Neural cell (in vitro differentiated cells): ENCODE data around the gene ST14. TPM values are rescaled to one million over a fixed set of nuclear protein-coding genes. Genes with fewer than 3 reads are reported as not detected.

Source experiments
- H2AFZ ChIP-seq: fragments of 200-600, 300-800 bp; sonication (generic), shearing (Covaris generic); 2 replicates; pipeline ENCODE4 v1.6.0; 2014; ENCODE audit warnings: low read depth, mild to moderate bottlenecking, antibody characterized with exemption, low read length, moderate library complexity
- H3F3A ChIP-seq: fragments of 200-600 bp; shearing (Covaris generic); 2 replicates; pipeline ENCODE4 v1.6.1; 2016; ENCODE audit warnings: mild to moderate bottlenecking, moderate library complexity, mixed read lengths, antibody characterized with exemption, low read length; ENCODE audit not compliant: insufficient read depth, poor library complexity, severe bottlenecking
- H3K27ac ChIP-seq: fragments of 200-600, 300-800 bp; sonication (generic), shearing (Covaris generic); 2 replicates; pipeline ENCODE4 v1.5.1; 2014; ENCODE audit warnings: mild to moderate bottlenecking, low read length, moderate library complexity
- H3K27me3 ChIP-seq: fragments of 300-800, 200-600 bp; sonication (generic), shearing (Covaris generic); 2 replicates; pipeline ENCODE4 v1.6.0; 2014; ENCODE audit warnings: mild to moderate bottlenecking, low read depth, low read length, moderate library complexity; ENCODE audit not compliant: insufficient read depth
- H3K36me3 ChIP-seq: fragments of 300-800, 200-600 bp; sonication (generic), shearing (Covaris generic); 2 replicates; pipeline ENCODE4 v1.5.1; 2014; ENCODE audit warnings: mild to moderate bottlenecking, antibody characterized with exemption, low read length, moderate library complexity; ENCODE audit not compliant: insufficient read depth
- H3K4me2 ChIP-seq: fragments of 300-800, 200-600 bp; sonication (generic), shearing (Covaris generic); 2 replicates; pipeline ENCODE4 v1.6.0; 2014; ENCODE audit warnings: mild to moderate bottlenecking, low read length
- H3K4me3 ChIP-seq: fragments of 300-800, 200-600 bp; sonication (generic), shearing (Covaris generic); 2 replicates; pipeline ENCODE4 v1.5.1; 2014; ENCODE audit warnings: mild to moderate bottlenecking, low read length, moderate library complexity
- H3K79me2 ChIP-seq: fragments of 200-600 bp; shearing (Covaris generic); replicated peaks from 2 replicates; pipeline ENCODE4 v1.6.0; 2014; ENCODE audit warnings: mild to moderate bottlenecking, low read length, moderate library complexity; ENCODE audit not compliant: insufficient read depth
- H3K9ac ChIP-seq: fragments of 300-800, 200-600 bp; sonication (generic), shearing (Covaris generic); 2 replicates; pipeline ENCODE4 v1.6.1; 2016; ENCODE audit warnings: mild to moderate bottlenecking, low read length, mixed read lengths
- H3K9me2 ChIP-seq: fragments of 200-600 bp; shearing (Covaris generic); 2 replicates; pipeline ENCODE4 v1.6.1; 2016; ENCODE audit warnings: mild to moderate bottlenecking, low read length, mixed read lengths; ENCODE audit not compliant: insufficient read depth
- H3K9me3 ChIP-seq: fragments of 200-600, 300-800 bp; sonication (generic), shearing (Covaris generic); 2 replicates; pipeline ENCODE4 v1.6.1; 2016; ENCODE audit warnings: mild to moderate bottlenecking, mixed run types, low read length, moderate library complexity, mixed read lengths
- H4K20me1 ChIP-seq: fragments of 200-600 bp; shearing (Covaris generic); 2 replicates; pipeline ENCODE4 v1.6.1; 2016; ENCODE audit warnings: mild to moderate bottlenecking, mixed run types; ENCODE audit not compliant: insufficient read depth
- EP300 ChIP-seq: fragments of 450-650 bp; conservative IDR thresholded peaks from 2 replicates; pipeline ENCODE4 v1.6.1; 2014; ENCODE audit warnings: antibody characterized with exemption, mild to moderate bottlenecking, moderate library complexity; ENCODE audit not compliant: poor library complexity, severe bottlenecking
- EZH2 ChIP-seq: fragments of 200-600, 300-800 bp; shearing (Covaris generic), sonication (generic); IDR thresholded peaks from 2 replicates; pipeline ENCODE4 v1.6.1; 2014; ENCODE audit warnings: antibody characterized with exemption, low read length, borderline replicate concordance, mild to moderate bottlenecking; ENCODE audit not compliant: insufficient read depth, poor library complexity, severe bottlenecking
- MXI1 ChIP-seq: fragments of 450-650 bp; conservative IDR thresholded peaks from 2 replicates; pipeline ENCODE4 v1.6.1; 2014; ENCODE audit warnings: antibody characterized with exemption, mild to moderate bottlenecking; ENCODE audit not compliant: poor library complexity, severe bottlenecking
- POLR2AphosphoS5 ChIP-seq: IDR thresholded peaks from 2 replicates; pipeline ENCODE4 v1.6.1; 2012
- RAD21 ChIP-seq: fragments of 450-650 bp; conservative IDR thresholded peaks from 2 replicates; pipeline ENCODE4 v1.6.1; 2014; ENCODE audit warnings: antibody characterized with exemption, mild to moderate bottlenecking, moderate library complexity
- SMC3 ChIP-seq: fragments of 450-650 bp; conservative IDR thresholded peaks from 2 replicates; pipeline ENCODE4 v1.6.1; 2014; ENCODE audit warnings: antibody characterized with exemption, mild to moderate bottlenecking, moderate library complexity; ENCODE audit not compliant: poor library complexity
- TAF1 ChIP-seq: IDR thresholded peaks from 2 replicates; pipeline ENCODE4 v1.6.1; 2012; ENCODE audit warnings: low read depth
- polyA minus RNA-seq: library from RNA; depleted of rRNA, polyadenylated mRNA; stranded (reverse); fragments of >200 nt; gene quantifications from 2 replicates; pipeline ENCODE4 v1.2.3, GENCODE V29; 2014
- polyA plus RNA-seq: library from polyadenylated mRNA; depleted of rRNA; stranded (reverse); fragments of >200 nt; gene quantifications from 2 replicates; pipeline ENCODE4 v1.2.3, GENCODE V29; 2014
- TF ChIP-seq, protein P1 (sequence below): fragments of 450-650 bp; IDR thresholded peaks from 2 replicates; pipeline ENCODE4 v1.5.1; 2014; ENCODE audit warnings: antibody characterized with exemption, mild to moderate bottlenecking, moderate library complexity; ENCODE audit not compliant: poor library complexity, severe bottlenecking
- TF ChIP-seq, protein P2 (sequence below): IDR thresholded peaks from 2 replicates; pipeline ENCODE4 v1.6.1; 2012; ENCODE audit warnings: borderline replicate concordance

ST14 gene
- not detected in 2 replicates for polyA plus RNA-seq
- polyA minus RNA-seq, result not detected in 2 replicates

DNA sequence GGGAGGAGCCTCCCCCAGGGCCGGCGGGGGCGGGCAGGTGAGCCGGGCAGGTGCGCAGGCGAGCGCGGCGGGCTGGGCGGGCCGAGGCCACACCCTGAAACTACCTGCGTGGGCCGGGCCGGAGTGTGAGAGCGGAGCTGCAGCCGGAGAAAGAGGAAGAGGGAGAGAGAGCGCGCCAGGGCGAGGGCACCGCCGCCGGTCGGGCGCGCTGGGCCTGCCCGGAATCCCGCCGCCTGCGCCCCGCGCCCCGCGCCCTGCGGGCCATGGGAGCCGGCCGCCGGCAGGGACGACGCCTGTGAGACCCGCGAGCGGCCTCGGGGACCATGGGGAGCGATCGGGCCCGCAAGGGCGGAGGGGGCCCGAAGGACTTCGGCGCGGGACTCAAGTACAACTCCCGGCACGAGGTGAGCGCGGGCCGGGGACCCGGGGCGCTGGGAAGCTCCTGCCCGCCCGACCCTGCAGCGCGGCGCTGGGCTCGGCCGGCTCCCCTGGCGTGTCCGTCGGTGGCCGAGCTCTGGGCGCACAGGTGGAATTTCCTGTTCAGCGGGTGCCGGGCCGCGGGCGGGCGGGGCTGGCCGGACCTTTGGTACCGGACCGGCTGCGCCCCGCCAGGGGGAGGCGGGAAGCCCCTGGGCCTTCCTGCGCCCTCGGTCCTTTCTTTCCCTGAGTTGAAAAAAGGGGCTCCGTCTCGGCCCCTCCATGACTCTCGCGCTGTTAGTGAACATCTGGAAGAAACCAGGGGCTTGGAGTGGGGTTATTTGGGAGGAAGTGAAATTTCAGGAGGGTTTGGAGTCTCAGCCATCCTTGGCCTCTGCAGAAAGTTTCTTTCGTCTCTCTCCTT, at the start of gene ST14:
ST14 (plus strand) TSS at position 126 of the 841 bp plus-strand sequence; CDS start at position 324, 198 bp downstream.
- Histone ChIP-seq H2AFZ (no peak within 1 kb of the TSS), H3K9ac (no peak within 1 kb of the TSS), H3K27me3 (peaks cover 49% of the 10 kb centered on the region), H3K4me3 (peak within 1 kb of the TSS; percentile 31), H3F3A (no peaks in the 10 kb centered on the region), H3K4me2 (no peak within 1 kb of the TSS), H3K27ac (no peak within 1 kb of the TSS), H4K20me1 (no peaks in the 10 kb centered on the region), H3K9me3 (no peaks in the 10 kb centered on the region), H3K36me3 (no peaks in the 10 kb centered on the region), H3K79me2 (no peaks in the 10 kb centered on the region), H3K9me2 (no peaks in the 10 kb centered on the region)
- TF ChIP-seq, protein P1, sequence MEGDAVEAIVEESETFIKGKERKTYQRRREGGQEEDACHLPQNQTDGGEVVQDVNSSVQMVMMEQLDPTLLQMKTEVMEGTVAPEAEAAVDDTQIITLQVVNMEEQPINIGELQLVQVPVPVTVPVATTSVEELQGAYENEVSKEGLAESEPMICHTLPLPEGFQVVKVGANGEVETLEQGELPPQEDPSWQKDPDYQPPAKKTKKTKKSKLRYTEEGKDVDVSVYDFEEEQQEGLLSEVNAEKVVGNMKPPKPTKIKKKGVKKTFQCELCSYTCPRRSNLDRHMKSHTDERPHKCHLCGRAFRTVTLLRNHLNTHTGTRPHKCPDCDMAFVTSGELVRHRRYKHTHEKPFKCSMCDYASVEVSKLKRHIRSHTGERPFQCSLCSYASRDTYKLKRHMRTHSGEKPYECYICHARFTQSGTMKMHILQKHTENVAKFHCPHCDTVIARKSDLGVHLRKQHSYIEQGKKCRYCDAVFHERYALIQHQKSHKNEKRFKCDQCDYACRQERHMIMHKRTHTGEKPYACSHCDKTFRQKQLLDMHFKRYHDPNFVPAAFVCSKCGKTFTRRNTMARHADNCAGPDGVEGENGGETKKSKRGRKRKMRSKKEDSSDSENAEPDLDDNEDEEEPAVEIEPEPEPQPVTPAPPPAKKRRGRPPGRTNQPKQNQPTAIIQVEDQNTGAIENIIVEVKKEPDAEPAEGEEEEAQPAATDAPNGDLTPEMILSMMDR, result no peak
- TF ChIP-seq POLR2AphosphoS5 (no peak), EP300 (no peak), TAF1 (no peak), RAD21 (no peak), EZH2 (no peak), SMC3 (no peak), MXI1 (no peak)
- TF ChIP-seq, protein P2, sequence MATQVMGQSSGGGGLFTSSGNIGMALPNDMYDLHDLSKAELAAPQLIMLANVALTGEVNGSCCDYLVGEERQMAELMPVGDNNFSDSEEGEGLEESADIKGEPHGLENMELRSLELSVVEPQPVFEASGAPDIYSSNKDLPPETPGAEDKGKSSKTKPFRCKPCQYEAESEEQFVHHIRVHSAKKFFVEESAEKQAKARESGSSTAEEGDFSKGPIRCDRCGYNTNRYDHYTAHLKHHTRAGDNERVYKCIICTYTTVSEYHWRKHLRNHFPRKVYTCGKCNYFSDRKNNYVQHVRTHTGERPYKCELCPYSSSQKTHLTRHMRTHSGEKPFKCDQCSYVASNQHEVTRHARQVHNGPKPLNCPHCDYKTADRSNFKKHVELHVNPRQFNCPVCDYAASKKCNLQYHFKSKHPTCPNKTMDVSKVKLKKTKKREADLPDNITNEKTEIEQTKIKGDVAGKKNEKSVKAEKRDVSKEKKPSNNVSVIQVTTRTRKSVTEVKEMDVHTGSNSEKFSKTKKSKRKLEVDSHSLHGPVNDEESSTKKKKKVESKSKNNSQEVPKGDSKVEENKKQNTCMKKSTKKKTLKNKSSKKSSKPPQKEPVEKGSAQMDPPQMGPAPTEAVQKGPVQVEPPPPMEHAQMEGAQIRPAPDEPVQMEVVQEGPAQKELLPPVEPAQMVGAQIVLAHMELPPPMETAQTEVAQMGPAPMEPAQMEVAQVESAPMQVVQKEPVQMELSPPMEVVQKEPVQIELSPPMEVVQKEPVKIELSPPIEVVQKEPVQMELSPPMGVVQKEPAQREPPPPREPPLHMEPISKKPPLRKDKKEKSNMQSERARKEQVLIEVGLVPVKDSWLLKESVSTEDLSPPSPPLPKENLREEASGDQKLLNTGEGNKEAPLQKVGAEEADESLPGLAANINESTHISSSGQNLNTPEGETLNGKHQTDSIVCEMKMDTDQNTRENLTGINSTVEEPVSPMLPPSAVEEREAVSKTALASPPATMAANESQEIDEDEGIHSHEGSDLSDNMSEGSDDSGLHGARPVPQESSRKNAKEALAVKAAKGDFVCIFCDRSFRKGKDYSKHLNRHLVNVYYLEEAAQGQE, result no peak

DNA sequence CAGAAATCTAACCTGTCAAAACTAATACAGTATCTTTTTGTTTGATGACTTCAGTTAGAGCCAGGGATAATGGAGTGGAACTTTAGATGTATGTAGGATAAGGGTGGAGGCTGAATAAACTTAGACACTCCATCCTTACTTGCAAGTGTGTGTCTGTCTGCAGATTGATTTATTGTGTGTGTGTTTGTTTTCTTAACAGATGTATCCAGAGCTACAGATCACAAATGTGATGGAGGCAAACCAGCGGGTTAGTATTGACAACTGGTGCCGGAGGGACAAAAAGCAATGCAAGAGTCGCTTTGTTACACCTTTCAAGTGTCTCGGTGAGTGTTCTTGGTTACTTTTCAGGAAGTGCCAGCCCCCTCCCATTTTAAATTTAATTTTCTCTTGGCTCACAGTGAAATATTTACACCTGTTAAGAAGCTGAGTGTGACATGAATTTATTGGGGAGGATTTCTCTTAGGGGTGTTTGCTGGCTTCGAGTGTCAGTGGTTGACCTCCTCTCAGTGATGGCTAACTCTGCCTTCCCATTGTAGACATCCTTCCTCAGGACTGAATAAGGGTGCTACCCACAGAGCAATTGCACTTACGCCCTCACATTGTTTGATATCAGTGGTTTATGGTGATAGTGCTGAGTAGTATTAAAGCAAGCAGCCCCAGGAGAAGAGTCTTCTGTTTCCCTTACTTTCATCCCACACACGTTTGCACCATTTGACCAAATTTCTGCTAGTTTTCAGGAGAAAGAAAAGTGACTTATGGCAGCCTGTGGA, 49.1 kb upstream of the ST14 start:
- Histone ChIP-seq H3K36me3 (no peaks in the 10 kb centered on the region), H3K4me3 (no peak overlapping the region), H3K27ac (no peak overlapping the region), H4K20me1 (no peaks in the 10 kb centered on the region), H3K9me3 (no peaks in the 10 kb centered on the region), H2AFZ (no peak overlapping the region), H3K27me3 (no peaks in the 10 kb centered on the region), H3K4me2 (no peak overlapping the region), H3K79me2 (peaks cover 20% of the 10 kb centered on the region), H3K9me2 (no peaks in the 10 kb centered on the region), H3F3A (no peaks in the 10 kb centered on the region), H3K9ac (no peak overlapping the region)
- TF ChIP-seq TAF1, result no peak
- no peak for TF ChIP-seq RAD21
- TF ChIP-seq MXI1, result no peak
- no peak for TF ChIP-seq EP300
- TF ChIP-seq SMC3, result no peak
- TF ChIP-seq, protein P2, result no peak
- TF ChIP-seq EZH2, result no peak
- TF ChIP-seq POLR2AphosphoS5, result no peak
- TF ChIP-seq, protein P1, result no peak
